Fibroblast of the conjunctiva (primary cell): ENCODE data around the gene LRP1.

Experiments used
- DNase-seq: peaks from one replicate; pipeline ENCODE4 v3.0.0-alpha.2; 2010; ENCODE audit warnings: low read depth

Gene LRP1

DNA sequence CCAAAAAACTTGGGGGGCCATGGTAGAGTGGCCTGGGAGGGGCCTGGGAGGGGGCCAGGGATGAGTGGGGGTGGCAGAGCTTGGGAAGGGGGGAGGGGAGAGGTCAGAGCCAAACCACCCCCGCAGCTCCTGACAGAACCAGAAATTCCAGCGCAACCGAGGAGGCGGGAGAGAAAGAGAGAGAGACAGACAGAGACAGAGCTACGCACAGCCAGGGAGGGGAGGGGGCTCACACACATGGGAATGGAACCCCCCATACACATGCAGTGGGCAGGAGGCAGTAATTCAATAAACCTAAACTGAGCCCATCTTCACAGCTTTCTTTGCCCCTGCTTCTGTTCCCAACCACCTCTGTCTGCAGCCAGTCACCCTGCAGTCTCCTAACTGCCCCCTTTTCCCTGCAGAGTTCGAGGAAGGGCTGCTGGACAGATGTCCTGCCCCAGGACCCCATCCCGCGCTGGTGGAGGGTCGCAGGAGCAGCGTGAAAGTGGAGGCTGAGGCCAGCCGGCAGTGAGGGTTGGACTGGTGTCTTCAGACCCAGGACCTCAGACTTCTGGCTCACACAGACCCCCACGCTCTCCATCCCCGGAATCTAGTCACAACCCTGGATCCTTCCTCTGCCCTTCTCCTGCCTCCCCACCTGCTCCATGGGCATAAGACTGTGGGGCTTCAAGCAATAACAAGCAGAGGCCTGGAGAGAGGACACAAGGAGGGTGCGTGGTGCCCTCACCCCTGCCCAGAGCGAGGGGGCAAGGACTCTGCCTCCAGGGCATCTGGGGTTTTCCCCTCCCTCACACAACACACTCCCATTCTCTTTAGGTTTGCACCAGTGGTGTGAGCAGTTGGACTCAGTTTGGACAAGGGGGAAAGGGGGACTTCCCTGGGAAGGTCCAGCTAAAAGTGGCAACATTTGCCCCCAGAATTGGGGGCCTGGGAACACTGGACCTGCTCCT is 33.8 kb upstream of the LRP1 start:
- no peak for DNase-seq

GRCh38 chr12:57095440-57095839 is 32.8 kb upstream of the LRP1 start:
- DNase-seq: no peak

- no peak for DNase-seq
These were observed 32.1 kb upstream of the LRP1 start for GRCh38 chr12:57096099-57096572.

DNA sequence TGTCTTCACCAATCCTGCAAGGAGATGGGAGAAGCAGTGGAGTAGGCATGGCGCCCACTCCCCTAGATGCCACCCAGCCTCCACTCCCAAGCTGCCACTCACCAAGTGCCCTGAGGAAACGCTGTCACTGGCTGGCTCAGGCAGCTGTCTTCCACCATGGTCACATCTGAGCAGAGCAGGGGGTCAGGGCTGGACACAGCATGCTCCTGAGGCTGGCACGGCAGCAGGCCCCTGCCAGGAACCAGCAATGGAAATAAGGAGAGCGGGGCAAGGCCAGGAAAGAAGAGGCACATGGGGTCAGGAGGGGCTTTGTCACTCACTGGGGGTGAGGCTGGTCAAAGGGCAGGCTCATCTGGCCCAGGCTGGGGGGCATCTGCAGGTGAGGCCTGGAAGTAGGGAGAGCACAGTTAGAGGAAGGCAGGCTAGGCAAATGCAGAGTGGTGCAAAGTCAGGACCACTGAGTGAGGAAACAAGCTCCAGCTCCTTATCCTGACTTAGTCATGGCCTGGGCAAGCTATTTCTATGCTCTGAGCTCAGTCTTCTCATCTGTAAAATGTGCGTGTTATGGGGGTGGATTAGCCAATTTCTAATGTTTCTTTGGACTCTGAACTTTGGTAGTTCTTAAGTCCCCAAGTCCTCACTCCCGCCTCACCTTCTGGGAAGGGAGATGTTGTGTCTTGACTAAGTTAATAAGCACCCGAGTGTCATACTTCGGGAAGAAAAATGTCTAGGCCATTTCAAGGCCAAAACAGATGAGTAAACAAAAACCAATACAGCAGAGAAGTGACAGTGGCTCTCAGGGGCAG is 31.3 kb upstream of the LRP1 start:
- no peak for DNase-seq

DNA sequence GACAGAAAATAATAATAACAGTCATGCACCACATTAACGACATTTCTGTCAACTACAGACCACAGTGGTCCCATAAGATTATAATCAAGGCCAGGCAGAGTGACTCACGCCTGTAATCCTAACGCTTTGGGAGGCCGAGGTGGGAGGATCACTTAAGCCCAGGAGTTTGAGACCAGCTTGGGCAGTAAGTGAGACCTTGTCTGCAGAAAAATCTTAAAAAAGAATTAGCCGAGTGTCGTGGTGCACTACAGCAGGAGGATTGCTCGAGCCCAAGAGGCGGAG is 30.8 kb upstream of the LRP1 start:
- DNase-seq: no peak

DNA sequence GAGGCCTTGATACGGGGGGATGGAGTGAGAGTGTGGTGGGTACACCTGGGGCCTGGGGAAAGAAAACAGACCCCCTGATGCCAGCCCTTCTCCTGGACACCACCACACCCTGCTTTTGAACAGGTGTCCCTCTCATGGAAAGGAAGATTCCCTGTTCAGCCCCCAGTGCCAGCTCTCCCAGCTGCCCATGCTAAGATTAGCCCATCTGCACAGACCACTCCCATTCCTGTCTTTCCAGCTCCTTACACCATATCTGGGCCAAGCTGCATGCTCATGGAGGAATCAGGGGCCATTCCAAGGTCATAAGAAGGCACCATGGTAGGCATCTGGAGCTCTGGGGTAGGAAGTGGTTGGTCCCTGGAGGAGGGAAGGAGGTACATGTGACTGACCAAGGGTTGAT is 29.7 kb upstream of the LRP1 start:
- no peak for DNase-seq

DNA sequence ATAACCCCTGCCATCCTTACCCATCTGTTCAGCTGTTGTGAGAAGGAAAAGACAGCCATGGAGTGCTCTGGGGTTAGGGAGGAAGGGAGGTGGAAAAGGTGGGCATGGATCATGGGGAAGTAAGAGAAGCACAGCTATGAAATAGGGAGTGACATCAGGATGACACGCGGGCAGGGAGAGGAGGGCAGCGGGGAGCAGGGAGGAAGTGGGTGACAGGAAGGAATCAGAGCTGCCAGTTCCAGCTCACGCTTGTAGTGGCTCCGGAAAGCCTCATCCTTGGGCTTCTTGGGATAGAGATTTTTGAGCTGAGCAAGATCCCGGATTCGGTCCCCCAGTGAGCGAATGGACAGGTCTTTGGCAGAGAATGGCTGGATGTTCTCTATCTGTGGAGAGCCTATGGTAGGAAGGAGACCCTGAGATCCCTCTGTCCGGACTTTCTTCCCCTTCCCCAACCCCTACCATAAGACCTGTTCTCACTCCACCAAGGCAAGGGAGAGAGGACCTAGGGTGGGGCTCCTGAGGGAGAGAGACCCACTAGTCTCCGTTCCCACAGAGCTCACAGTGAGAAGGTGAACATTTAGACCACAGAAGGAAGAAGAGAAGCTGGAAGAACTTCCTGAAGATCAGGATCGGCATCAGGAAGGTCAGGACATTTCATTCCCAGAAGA is 29.1 kb upstream of the LRP1 start:
- DNase-seq: no peak

- DNase-seq: no peak
These were observed 28.5 kb upstream of the LRP1 start for GRCh38 chr12:57099766-57100165.

- no peak for DNase-seq
These were observed 26.2 kb upstream of the LRP1 start for GRCh38 chr12:57101892-57102695.

- no peak for DNase-seq
These were observed 24.4 kb upstream of the LRP1 start for GRCh38 chr12:57103856-57104255.

DNA sequence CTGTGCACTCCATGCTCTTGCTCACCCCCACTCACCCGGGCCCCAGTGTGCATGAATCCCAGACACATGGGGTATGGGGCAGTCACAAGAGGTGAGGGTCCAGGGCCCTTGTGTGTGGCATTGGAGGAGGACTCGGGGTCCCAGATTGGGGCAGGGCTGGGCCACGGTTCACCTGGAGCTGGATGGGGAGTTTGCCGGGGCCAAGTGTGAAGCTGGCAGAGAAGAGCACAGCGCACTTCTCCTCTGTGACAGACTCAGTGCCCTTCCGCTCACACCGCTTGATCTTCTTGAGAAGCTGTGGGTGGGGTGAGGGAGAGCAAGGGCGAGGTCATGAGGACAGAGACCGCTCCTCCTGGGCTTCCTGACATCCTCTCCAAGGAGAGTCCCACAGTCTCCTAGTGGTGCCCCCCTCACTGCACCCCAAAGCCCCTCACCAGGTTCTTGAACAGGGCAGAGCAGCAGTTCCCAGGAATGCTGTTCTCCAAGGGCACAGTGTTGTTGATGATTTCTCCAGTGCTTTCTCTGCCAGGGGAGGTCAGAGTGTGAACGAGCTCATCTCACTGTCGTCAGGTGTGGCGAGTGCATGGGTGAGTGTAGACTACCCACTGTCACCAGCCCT is 23.9 kb upstream of the LRP1 start:
- no peak for DNase-seq

- no peak for DNase-seq
These were observed 23.1 kb upstream of the LRP1 start for GRCh38 chr12:57105011-57105753.

DNA sequence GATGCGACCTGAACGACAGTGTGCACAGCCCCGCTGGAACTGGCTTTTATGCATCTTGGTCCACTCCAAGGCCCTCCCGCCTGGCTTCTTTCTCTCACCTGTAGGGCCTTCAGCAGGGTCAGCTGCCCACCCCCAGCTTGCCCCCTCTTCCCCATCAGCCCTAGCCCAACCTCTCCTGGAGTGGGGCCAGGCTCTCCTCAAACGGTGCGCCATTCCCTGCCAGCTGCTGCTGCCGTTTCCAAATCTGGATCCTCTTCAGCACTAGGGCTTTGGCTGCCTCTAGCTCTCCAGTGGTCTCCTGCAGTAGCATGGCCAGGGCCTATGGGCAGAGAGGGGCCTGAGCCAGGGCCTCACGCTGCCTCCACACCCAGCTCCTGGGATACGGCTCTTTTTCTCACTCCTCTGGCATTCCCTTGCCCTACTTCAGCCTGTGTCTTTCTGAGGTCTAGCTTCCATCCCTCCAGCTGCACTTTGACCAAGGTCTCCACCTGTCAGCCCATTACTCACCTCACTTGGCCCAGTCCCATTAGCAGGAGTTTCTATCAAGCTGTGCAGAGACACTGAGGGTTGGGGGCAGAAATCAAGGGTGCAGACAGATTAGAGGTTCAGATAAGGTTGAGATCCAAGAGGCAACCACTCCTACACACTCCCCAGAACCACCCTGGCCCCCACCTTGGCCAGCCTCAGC is 22.1 kb upstream of the LRP1 start:
- no peak for DNase-seq

GRCh38 chr12:57107456-57108155 is 20.7 kb upstream of the LRP1 start:
- DNase-seq: no peak

DNA sequence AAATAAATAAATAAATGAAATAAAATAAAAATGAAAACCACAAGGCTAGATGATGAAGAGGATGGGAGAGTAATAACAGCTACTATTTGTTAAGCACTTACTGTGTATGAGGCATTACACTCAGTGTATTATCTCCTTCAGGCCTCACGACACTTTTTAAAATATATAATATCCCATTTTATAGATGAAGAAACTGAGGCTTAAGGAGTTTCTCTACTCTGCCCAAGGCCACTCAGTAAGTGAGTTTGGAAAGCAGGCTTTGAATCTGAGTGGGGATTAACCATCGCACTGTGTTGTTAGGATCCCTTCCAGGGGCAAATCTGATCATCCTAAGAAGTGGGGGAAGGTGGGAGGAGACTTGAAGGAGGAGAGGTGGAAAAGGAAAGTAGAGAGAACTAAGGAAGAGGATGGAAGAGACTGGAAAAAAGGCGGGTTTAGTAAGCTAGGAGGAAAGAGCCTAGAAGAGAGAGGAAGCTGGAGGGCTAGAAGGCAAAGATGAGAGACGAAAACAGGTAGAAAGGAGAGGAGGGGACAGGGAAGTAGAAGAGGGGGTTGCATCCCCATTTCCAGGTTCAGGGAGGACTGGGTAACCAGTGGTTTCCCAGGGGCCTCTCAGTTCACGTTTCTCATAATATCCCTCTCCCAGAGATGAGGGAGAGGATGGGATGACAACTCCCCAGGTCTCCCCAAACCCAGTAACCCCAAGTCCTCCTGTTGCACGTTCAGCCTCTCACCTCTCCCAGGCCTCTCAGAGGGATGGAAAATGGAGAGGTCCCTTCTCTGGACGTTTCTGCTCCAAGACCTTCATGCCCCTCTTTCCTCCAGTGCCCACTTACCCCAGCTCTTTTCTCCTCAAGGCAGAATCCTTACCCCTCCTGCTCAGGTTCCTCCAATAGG is 18.8 kb upstream of the LRP1 start:
- DNase-seq: no peak

GRCh38 chr12:57110104-57111030 is 17.9 kb upstream of the LRP1 start:
- no peak for DNase-seq

DNA sequence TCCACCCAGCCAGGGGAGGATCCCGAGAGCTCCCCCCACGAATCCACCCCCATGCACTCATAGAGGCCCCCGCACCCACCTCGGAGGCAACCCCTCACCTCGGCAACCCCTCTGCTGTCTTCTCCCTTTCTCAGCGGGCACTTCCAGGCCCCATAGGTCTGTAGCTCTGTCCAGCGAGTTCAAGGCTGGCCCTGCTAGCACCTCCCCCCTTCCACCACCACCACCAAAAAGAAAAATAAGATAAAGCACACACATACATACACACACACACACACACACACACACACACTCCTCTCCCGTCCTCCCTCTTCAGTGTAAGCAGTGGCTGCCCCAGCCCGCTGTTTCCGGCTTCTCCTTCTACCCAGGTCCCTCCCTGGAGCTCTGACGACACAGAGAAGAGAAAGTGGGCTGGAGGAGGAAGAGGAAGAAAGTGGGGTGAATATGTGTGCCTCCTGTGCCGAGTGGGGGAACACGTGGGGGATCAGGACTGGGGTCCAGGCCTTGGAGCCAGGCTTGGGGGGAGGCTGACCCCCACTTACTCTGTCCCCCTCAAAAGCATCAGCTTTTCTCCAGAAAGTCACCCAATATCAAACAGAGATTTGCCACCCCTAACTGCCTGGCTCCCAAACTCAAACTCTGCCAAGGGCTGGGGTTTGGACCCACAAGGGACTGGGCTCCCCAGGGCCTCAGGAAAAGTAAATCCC is 17.1 kb upstream of the LRP1 start, which contains the start of gene STAT6:
Gene STAT6, minus strand, starts transcription at position 332 of the 704 bp plus-strand sequence. CDS start 3,084 bp downstream, outside the sequence.
- DNase-seq: peak; percentile 80
